ENCODE data around the gene USF2.

- TF ChIP-seq CTCF (IDR thresholded peaks at IDR 0.05; ENCODE audit: poor library complexity) (no peak), EZH2 (IDR thresholded peaks at IDR 0.05; ENCODE audit: borderline replicate concordance) (no peak)
These were observed 39.2 kb upstream of the USF2 start for GRCh38 chr19:35229601-35230000.

Data from hepatocyte (in vitro differentiated cells).